IMR-90 (cell line): ENCODE results near the gene PPP1R14C.

ENCODE experiments used
- BHLHE40 ChIP-seq: fragments of 150-350 bp; IDR thresholded peaks from 2 replicates; pipeline ENCODE4 v1.6.1; 2016; ENCODE audit warnings: mild to moderate bottlenecking, low read depth, low read length
- CEBPB ChIP-seq: IDR thresholded peaks from 2 replicates; pipeline ENCODE4 v1.6.1; 2012; ENCODE audit warnings: low read depth, low read length, improper control_type of control experiment
- CHD1 ChIP-seq: IDR thresholded peaks from 2 replicates; pipeline ENCODE4 v1.6.1; 2012; ENCODE audit warnings: low read depth, low read length, improper control_type of control experiment
- ELK1 ChIP-seq: fragments of 150-350 bp; IDR thresholded peaks from 2 replicates; pipeline ENCODE4 v1.6.1; 2016; ENCODE audit warnings: low read depth, mild to moderate bottlenecking, low read length, moderate library complexity, borderline replicate concordance
- MAFK ChIP-seq: IDR thresholded peaks from 2 replicates; pipeline ENCODE4 v1.6.1; 2012; ENCODE audit warnings: low read depth, low read length, improper control_type of control experiment
- MAZ ChIP-seq: IDR thresholded peaks from 2 replicates; pipeline ENCODE4 v1.6.1; 2012; ENCODE audit warnings: low read depth, mild to moderate bottlenecking, low read length, improper control_type of control experiment, moderate library complexity, borderline replicate concordance
- NFE2L2 ChIP-seq: fragments of 150-350 bp; IDR thresholded peaks from 2 replicates; pipeline ENCODE4 v1.6.1; 2016; ENCODE audit warnings: low read depth, mild to moderate bottlenecking, low read length
- POLR2A ChIP-seq: IDR thresholded peaks from 2 replicates; pipeline ENCODE4 v1.6.1; 2012; ENCODE audit warnings: mild to moderate bottlenecking, low read depth, low read length
- RAD21 ChIP-seq: IDR thresholded peaks from 2 replicates; pipeline ENCODE4 v1.6.1; 2012; ENCODE audit warnings: low read length, improper control_type of control experiment
- RFX5 ChIP-seq: IDR thresholded peaks from 2 replicates; pipeline ENCODE4 v1.8.0; 2012; ENCODE audit warnings: low read depth, mild to moderate bottlenecking, low read length, moderate library complexity
- SMC3 ChIP-seq: fragments of 150-350 bp; IDR thresholded peaks from 2 replicates; pipeline ENCODE4 v1.6.1; 2016; ENCODE audit warnings: low read depth, mild to moderate bottlenecking, antibody characterized with exemption, low read length, moderate library complexity
- USF2 ChIP-seq: fragments of 150-350 bp; IDR thresholded peaks from 2 replicates; pipeline ENCODE4 v1.6.1; 2017; ENCODE audit warnings: mild to moderate bottlenecking, antibody characterized with exemption, low read length, low read depth
- TF ChIP-seq, protein P1 (sequence below): conservative IDR thresholded peaks from 2 replicates; pipeline ENCODE4 v1.5.1; 2012; ENCODE audit warnings: mild to moderate bottlenecking, low read depth, low read length, improper control_type of control experiment

DNA sequence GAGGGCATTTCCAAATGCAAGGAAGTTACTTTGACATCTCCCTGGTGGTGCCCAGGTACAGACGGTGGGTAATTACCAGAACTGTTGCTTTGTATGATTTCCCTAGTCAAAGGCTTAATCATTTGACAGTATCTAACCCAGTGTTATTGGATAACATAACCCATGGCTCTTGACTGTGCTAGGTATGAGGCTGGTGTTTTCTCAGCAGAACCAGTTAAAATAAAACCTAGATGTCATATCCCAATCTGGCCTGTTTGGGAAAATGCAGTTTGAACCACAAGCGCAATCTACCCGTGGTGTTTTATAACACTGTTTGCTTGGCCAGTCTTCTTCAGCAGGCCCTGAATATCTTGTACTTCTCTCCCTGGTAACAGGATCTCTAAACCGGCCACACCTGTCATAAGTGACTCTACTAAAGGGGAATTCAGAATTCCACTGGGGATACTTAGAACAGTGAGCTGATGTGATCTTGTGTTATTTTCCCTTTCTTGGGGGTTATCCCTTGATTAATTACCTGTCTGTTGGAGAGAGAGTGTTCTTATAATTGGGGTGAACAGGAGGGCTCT lies 32.8 kb downstream of the PPP1R14C start:
- TF ChIP-seq POLR2A (no peak), RAD21 (no peak), RFX5 (no peak), CHD1 (no peak), MAFK (no peak), NFE2L2 (no peak), MAZ (no peak), CEBPB (no peak), ELK1 (no peak), SMC3 (no peak), USF2 (no peak), BHLHE40 (no peak)
- TF ChIP-seq, protein P1, sequence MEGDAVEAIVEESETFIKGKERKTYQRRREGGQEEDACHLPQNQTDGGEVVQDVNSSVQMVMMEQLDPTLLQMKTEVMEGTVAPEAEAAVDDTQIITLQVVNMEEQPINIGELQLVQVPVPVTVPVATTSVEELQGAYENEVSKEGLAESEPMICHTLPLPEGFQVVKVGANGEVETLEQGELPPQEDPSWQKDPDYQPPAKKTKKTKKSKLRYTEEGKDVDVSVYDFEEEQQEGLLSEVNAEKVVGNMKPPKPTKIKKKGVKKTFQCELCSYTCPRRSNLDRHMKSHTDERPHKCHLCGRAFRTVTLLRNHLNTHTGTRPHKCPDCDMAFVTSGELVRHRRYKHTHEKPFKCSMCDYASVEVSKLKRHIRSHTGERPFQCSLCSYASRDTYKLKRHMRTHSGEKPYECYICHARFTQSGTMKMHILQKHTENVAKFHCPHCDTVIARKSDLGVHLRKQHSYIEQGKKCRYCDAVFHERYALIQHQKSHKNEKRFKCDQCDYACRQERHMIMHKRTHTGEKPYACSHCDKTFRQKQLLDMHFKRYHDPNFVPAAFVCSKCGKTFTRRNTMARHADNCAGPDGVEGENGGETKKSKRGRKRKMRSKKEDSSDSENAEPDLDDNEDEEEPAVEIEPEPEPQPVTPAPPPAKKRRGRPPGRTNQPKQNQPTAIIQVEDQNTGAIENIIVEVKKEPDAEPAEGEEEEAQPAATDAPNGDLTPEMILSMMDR = no peak
